Measurements from ENCODE around the gene PLEKHH3.

The PLEKHH3 gene

DNA sequence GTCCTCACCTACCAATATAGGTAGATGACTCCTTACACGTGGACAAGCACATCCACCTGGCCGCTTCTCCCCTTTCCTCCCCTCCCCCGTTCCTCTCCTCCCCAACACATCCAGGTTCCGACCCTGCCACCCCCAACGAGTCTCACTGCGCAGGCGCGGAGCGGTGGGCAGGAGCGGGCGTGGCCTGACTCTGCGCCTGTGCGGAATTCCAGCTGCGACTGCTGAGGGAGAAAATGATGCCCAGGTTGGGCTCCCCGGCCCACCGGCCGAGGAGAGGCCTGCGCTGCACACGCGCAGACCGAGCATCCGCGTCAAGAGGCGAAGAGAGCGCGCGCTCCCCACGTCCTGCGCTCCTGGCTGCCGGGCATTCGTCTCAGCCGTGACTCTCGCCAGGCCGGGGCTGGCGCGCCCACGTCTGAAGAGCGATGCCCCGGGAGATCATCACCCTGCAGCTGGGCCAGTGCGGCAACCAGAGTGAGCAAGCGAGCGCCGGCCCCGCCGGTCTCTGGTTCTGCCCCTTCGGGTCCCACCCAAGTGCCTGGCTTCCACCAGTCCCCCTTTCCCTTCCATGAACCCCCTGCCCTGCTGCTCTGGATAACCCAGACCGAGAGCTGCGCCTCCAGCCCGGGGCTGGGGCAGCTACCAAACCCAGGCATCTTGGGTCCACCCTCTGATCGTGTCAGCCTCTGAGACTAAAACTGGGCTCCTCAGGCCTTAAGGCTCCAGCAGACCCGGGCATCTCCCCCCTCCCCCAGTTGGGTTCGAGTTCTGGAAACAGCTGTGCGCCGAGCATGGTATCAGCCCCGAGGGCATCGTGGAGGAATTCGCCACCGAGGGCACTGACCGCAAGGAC is 17.5 kb downstream of the PLEKHH3 start, which contains the start of gene TUBG2:
TUBG2 (plus strand) TSS at position 206 of the 853 bp plus-strand sequence; CDS start at position 426, 220 bp downstream.
- DNase-seq (ENCODE audit: low spot score), result peak; percentile 90
- TF ChIP-seq, protein P1, sequence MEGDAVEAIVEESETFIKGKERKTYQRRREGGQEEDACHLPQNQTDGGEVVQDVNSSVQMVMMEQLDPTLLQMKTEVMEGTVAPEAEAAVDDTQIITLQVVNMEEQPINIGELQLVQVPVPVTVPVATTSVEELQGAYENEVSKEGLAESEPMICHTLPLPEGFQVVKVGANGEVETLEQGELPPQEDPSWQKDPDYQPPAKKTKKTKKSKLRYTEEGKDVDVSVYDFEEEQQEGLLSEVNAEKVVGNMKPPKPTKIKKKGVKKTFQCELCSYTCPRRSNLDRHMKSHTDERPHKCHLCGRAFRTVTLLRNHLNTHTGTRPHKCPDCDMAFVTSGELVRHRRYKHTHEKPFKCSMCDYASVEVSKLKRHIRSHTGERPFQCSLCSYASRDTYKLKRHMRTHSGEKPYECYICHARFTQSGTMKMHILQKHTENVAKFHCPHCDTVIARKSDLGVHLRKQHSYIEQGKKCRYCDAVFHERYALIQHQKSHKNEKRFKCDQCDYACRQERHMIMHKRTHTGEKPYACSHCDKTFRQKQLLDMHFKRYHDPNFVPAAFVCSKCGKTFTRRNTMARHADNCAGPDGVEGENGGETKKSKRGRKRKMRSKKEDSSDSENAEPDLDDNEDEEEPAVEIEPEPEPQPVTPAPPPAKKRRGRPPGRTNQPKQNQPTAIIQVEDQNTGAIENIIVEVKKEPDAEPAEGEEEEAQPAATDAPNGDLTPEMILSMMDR (IDR thresholded peaks at IDR 0.05; ENCODE audit: poor library complexity, severe bottlenecking), result no peak
- Histone ChIP-seq H3K36me3 (ENCODE audit: low read depth) (peaks cover 39% of the 10 kb centered on the region), H3K4me3 (ENCODE audit: severe bottlenecking) (peak within 1 kb of the TSS; percentile 47), H3K27me3 (ENCODE audit: insufficient read depth, poor library complexity, severe bottlenecking) (no peaks in the 10 kb centered on the region), H3K27ac (ENCODE audit: poor library complexity, severe bottlenecking) (peak within 1 kb of the TSS; percentile 82), H3K9me3 (ENCODE audit: severe bottlenecking) (no peaks in the 10 kb centered on the region), H3K4me1 (ENCODE audit: insufficient read depth, poor library complexity, severe bottlenecking) (peaks cover 17% of the 10 kb centered on the region)
- ATAC-seq (ENCODE audit: low read depth), result peak; percentile 80

DNA sequence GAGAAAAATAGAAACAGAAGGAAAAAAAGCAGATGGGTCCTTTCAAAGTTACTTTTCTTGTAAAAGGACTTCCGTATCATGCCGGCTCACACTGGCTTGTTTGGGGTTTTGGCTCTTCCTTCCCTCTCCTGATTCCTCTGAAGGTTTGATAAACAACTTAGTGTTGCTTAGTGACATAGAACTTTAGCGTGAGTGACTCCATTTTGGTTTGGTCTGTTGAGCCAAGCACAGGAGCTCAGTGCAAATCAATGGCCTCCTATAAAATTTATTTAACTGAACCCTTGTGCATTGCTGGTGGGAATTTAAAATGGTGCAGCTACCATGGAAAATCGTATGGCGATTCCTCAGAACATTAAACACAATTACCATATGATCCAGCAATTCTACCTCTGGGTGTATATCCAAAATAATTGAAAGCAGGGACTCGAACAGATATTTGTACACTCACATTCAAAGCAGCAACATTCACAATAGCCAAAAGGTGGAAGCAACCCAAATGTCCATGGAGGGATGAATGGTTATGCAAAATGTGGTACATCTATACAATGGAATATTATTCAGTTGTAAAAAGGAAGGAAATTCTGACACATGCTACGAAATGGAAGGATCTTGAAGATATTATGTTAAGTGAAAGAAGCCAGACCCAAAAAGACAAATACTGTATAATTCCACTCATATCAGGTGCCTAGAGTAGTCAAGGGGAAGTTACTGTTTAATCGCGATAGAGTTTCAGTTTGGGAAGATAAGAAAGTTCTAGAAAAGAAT is 18.8 kb downstream of the PLEKHH3 start:
- peaks cover 17% of the 10 kb centered on the region for H3K4me1 ChIP-seq (ENCODE audit: insufficient read depth, poor library complexity, severe bottlenecking)
- H3K9me3 ChIP-seq (ENCODE audit: severe bottlenecking), result no peaks in the 10 kb centered on the region
- DNase-seq (ENCODE audit: low spot score) (no peak), ATAC-seq (ENCODE audit: low read depth) (no peak)
- H3K4me3 ChIP-seq (ENCODE audit: severe bottlenecking), result no peak overlapping the region
- TF ChIP-seq, protein P1 (IDR thresholded peaks at IDR 0.05; ENCODE audit: poor library complexity, severe bottlenecking), result no peak
- no peaks in the 10 kb centered on the region for H3K27me3 ChIP-seq (ENCODE audit: insufficient read depth, poor library complexity, severe bottlenecking)
- peak overlapping the region; percentile 82 for H3K27ac ChIP-seq (ENCODE audit: poor library complexity, severe bottlenecking)
- H3K36me3 ChIP-seq (ENCODE audit: low read depth), result peaks cover 27% of the 10 kb centered on the region

DNA sequence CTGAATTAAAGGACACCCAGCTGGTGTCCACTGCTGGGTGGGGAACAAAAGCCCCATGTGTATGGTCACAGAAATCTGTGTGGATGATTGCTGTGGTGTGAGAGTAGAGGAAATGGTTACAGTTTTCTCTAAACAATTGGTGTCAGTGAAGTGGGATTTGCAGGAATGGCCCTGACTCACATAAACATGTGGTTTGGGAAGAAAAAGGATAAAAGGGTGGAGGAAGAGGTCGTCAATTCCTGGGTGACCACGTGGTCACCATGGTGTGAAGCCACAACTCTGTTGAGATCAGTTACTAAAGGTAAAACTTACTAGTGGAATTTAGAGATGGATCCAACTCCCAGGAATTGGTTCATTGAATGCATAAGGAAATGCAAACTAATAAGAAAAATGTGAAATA is 21.3 kb downstream of the PLEKHH3 start:
- Histone ChIP-seq H3K4me1 (ENCODE audit: insufficient read depth, poor library complexity, severe bottlenecking) (peaks cover 8% of the 10 kb centered on the region), H3K4me3 (ENCODE audit: severe bottlenecking) (no peak overlapping the region), H3K36me3 (ENCODE audit: low read depth) (peaks cover 3% of the 10 kb centered on the region), H3K27me3 (ENCODE audit: insufficient read depth, poor library complexity, severe bottlenecking) (no peaks in the 10 kb centered on the region), H3K27ac (ENCODE audit: poor library complexity, severe bottlenecking) (peak overlapping the region; percentile 11), H3K9me3 (ENCODE audit: severe bottlenecking) (no peaks in the 10 kb centered on the region)
- TF ChIP-seq, protein P1 (IDR thresholded peaks at IDR 0.05; ENCODE audit: poor library complexity, severe bottlenecking), result no peak
- no peak for ATAC-seq (ENCODE audit: low read depth)
- DNase-seq (ENCODE audit: low spot score), result no peak

DNA sequence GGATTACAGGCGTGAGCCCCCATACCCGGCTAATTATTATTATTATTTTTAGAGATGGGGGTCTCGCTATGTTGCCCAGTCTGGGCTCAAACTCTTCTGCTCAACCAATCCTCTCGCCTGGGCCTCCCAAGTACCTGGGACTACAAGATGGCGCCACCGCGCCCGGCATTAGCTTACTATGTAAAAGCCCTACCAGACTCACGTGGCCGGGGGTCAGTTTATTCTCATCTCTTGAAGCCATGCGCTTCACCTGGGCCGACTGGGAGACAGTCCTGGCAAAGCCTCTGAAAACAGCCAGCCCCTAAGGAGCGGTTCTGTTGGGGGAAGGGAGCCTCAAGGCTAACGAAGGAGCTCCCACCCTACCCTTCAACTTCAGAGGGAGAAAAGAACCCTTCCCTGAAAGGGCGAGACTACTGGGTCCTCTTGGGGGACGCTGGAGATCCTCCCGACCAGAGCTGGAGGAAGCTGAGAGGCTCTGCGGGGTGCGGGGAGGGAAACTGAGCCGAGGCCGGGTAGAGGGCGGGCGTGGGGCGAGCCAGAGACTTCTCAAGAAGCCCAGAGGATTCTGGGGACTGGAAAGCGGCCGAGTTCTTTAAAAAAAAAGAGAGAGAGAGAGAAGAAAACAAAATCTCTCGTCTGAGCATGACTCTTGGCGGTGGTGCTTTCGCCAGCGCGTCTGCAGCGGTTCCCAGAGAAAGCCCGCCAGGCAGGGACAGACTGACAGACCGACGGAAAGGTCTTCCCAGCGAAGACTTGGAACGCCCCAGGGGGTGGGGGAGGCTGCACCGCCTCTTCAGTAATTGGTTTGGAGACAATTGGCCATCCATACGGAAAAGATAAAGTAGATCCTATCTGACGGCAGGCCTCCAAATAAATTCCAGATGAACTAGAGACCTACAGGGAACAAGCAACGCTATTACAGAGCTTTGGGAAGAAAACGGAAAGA is 23.3 kb downstream of the PLEKHH3 start:
- Histone ChIP-seq H3K27ac (ENCODE audit: poor library complexity, severe bottlenecking) (no peak overlapping the region), H3K4me3 (ENCODE audit: severe bottlenecking) (no peak overlapping the region)
- ATAC-seq (ENCODE audit: low read depth), result no peak

More for the DNA sequence above, 23.3 kb downstream of the PLEKHH3 start:
- no peak for DNase-seq (ENCODE audit: low spot score)
- Histone ChIP-seq H3K27me3 (ENCODE audit: insufficient read depth, poor library complexity, severe bottlenecking) (no peaks in the 10 kb centered on the region), H3K4me1 (ENCODE audit: insufficient read depth, poor library complexity, severe bottlenecking) (peaks cover 3% of the 10 kb centered on the region), H3K9me3 (ENCODE audit: severe bottlenecking) (no peaks in the 10 kb centered on the region), H3K36me3 (ENCODE audit: low read depth) (no peaks in the 10 kb centered on the region)
- TF ChIP-seq, protein P1 (IDR thresholded peaks at IDR 0.05; ENCODE audit: poor library complexity, severe bottlenecking), result no peak
